ENCODE results near the gene DCLRE1B.

GRCh38 chr1:113924473-113924872, 19.3 kb downstream of the DCLRE1B start:
- TF ChIP-seq, protein P1, sequence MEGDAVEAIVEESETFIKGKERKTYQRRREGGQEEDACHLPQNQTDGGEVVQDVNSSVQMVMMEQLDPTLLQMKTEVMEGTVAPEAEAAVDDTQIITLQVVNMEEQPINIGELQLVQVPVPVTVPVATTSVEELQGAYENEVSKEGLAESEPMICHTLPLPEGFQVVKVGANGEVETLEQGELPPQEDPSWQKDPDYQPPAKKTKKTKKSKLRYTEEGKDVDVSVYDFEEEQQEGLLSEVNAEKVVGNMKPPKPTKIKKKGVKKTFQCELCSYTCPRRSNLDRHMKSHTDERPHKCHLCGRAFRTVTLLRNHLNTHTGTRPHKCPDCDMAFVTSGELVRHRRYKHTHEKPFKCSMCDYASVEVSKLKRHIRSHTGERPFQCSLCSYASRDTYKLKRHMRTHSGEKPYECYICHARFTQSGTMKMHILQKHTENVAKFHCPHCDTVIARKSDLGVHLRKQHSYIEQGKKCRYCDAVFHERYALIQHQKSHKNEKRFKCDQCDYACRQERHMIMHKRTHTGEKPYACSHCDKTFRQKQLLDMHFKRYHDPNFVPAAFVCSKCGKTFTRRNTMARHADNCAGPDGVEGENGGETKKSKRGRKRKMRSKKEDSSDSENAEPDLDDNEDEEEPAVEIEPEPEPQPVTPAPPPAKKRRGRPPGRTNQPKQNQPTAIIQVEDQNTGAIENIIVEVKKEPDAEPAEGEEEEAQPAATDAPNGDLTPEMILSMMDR (conservative IDR thresholded peaks at IDR 0.05), result no peak
- no peak for TF ChIP-seq EZH2 (IDR thresholded peaks at IDR 0.05; ENCODE audit: low read depth)
